Measurements from ENCODE around the gene LDB1. TPM values are rescaled to one million over a fixed set of nuclear protein-coding genes. Genes with fewer than 3 reads are reported as not detected.

The LDB1 gene
- total RNA-seq, 1 donor from 2014 or later: 49.5 TPM

GRCh38 chr10:102064503-102064867, 55.7 kb downstream of the LDB1 start:
- DNase-seq (ENCODE audit: low read depth): no peak

GRCh38 chr10:102059987-102060386, 60.2 kb downstream of the LDB1 start:
- no peak for DNase-seq (ENCODE audit: low read depth)

Other genes starting within 250 kb of the LDB1 start
- 5.9 and 18.4 TPM in 2 replicates for gene ARMH3, start 64.2 kb downstream of the LDB1 start, total RNA-seq
- 44.8 and 86.7 TPM in 2 replicates for gene HPS6, start 55.0 kb downstream of the LDB1 start, total RNA-seq
- 7.8 and 17.4 TPM in 2 replicates for gene PPRC1, start 12.7 kb upstream of the LDB1 start, total RNA-seq
- gene NOLC1, start 32.0 kb upstream of the LDB1 start, total RNA-seq: 36.5 and 57.6 TPM in 2 replicates
- gene ELOVL3, start 105.9 kb upstream of the LDB1 start, total RNA-seq: 0.69 and 1.3 TPM in 2 replicates
- 1.7 and 2.2 TPM in 2 replicates for gene PITX3, start 121.1 kb upstream of the LDB1 start, total RNA-seq
- 22.4 and 90.0 TPM in 2 replicates for gene GBF1, start 125.2 kb upstream of the LDB1 start, total RNA-seq